Stimulated activated CD8-positive, alpha-beta memory T cell treated with anti-CD3 and anti-CD28 coated beads, Interleukin-12 subunit alpha, Interleukin-12 subunit beta, amount 100 ng/mL, for 24 hours (primary cell): ENCODE data around the gene PDE1A.

Experiments used
- DNase-seq: peaks from one replicate; pipeline ENCODE4 v3.0.0-alpha.2; 2020; ENCODE audit errors: extremely low read depth

PDE1A gene

GRCh38 chr2:182197529-182197928 is 229.3 kb downstream of the PDE1A start:
- no peak for DNase-seq

- no peak for DNase-seq
Observed at GRCh38 chr2:182193291-182193690, 233.5 kb downstream of the PDE1A start.

- DNase-seq, result no peak
Observed at GRCh38 chr2:182191061-182191460, 235.8 kb downstream of the PDE1A start.

GRCh38 chr2:182187130-182187529 is 239.7 kb downstream of the PDE1A start:
- DNase-seq, result no peak

- DNase-seq, result no peak
Observed at GRCh38 chr2:182186132-182186735, 240.6 kb downstream of the PDE1A start.

GRCh38 chr2:182182436-182182835 is 244.4 kb downstream of the PDE1A start:
- DNase-seq, result no peak

GRCh38 chr2:182181381-182181780 is 245.5 kb downstream of the PDE1A start:
- DNase-seq, result no peak

GRCh38 chr2:182179176-182179575 is 247.7 kb downstream of the PDE1A start:
- no peak for DNase-seq

GRCh38 chr2:182173944-182174622 is 252.8 kb downstream of the PDE1A start:
- no peak for DNase-seq

GRCh38 chr2:182170341-182170740 is 256.5 kb downstream of the PDE1A start:
- DNase-seq, result no peak

GRCh38 chr2:182167882-182168281 is 259.0 kb downstream of the PDE1A start:
- no peak for DNase-seq

- no peak for DNase-seq
Observed at GRCh38 chr2:182166841-182167240, 260.0 kb downstream of the PDE1A start.

- no peak for DNase-seq
Observed at GRCh38 chr2:182166406-182166805, 260.4 kb downstream of the PDE1A start.

- DNase-seq, result no peak
Observed at GRCh38 chr2:182165202-182165601, 261.6 kb downstream of the PDE1A start.

- DNase-seq, result no peak
Observed at GRCh38 chr2:182164686-182165085, 262.1 kb downstream of the PDE1A start.

- DNase-seq, result no peak
Observed at GRCh38 chr2:182163878-182164277, 263.0 kb downstream of the PDE1A start.

GRCh38 chr2:182148344-182148743 is 278.5 kb downstream of the PDE1A start:
- DNase-seq, result no peak

GRCh38 chr2:182144776-182145165 is 282.1 kb downstream of the PDE1A start:
- no peak for DNase-seq

GRCh38 chr2:182144041-182144775 is 282.6 kb downstream of the PDE1A start:
- DNase-seq, result no peak

- no peak for DNase-seq
Observed at GRCh38 chr2:182142062-182142461, 284.8 kb downstream of the PDE1A start.

- no peak for DNase-seq
Observed at GRCh38 chr2:182134201-182134600, 292.6 kb downstream of the PDE1A start.

- DNase-seq, result no peak
Observed at GRCh38 chr2:182133195-182133891, 293.5 kb downstream of the PDE1A start.
